Smooth muscle cell (in vitro differentiated cells): ENCODE measurements around the gene SCN2A. TPM values are rescaled to one million over a fixed set of nuclear protein-coding genes. Genes with fewer than 3 reads are reported as not detected.

Experiments used
- DNase-seq: peaks from one replicate; lab custom pipeline; 2025; ENCODE audit not compliant: unreplicated experiment; lab: John Stamatoyannopoulos, UW
- H2AFZ ChIP-seq: fragments of 200-600 bp; sonication (generic); 2 replicates; pipeline ENCODE4 v1.6.0; 2016; ENCODE audit warnings: antibody characterized with exemption, low read depth, mild to moderate bottlenecking
- H3F3A ChIP-seq: fragments of 200-600 bp; sonication (generic); 2 replicates; pipeline ENCODE4 v1.6.0; 2017; ENCODE audit warnings: antibody characterized with exemption, low read depth
- H3K27ac ChIP-seq: fragments of 200-600 bp; sonication (generic); 2 replicates; pipeline ENCODE4 v1.5.1; 2016; ENCODE audit warnings: low read depth, mild to moderate bottlenecking
- H3K27me3 ChIP-seq: fragments of 200-600 bp; sonication (generic); 2 replicates; pipeline ENCODE4 v1.6.1; 2016; ENCODE audit warnings: low read depth, mild to moderate bottlenecking
- H3K36me3 ChIP-seq: fragments of 200-600 bp; sonication (generic); 2 replicates; pipeline ENCODE4 v1.5.1; 2016; ENCODE audit warnings: low read depth
- H3K4me1 ChIP-seq: fragments of 200-600 bp; sonication (generic); 2 replicates; pipeline ENCODE4 v1.5.1; 2016; ENCODE audit warnings: low read depth
- H3K4me2 ChIP-seq: fragments of 200-600 bp; sonication (generic); 2 replicates; pipeline ENCODE4 v1.6.0; 2016; ENCODE audit warnings: mild to moderate bottlenecking
- H3K4me3 ChIP-seq: fragments of 200-600 bp; sonication (generic); 2 replicates; pipeline ENCODE4 v1.5.1; 2016; ENCODE audit warnings: mild to moderate bottlenecking
- H3K79me2 ChIP-seq: fragments of 200-600 bp; sonication (generic); 2 replicates; pipeline ENCODE4 v1.6.0; 2016; ENCODE audit warnings: low read depth, mild to moderate bottlenecking
- H3K9ac ChIP-seq: fragments of 200-600 bp; sonication (generic); 2 replicates; pipeline ENCODE4 v1.6.0; 2016; ENCODE audit warnings: low read depth
- H3K9me3 ChIP-seq: fragments of 200-600 bp; sonication (generic); replicated peaks from 2 replicates; pipeline ENCODE4 v1.5.1; 2016; ENCODE audit warnings: low read depth
- H4K20me1 ChIP-seq: fragments of 200-600 bp; sonication (generic); 2 replicates; pipeline ENCODE4 v1.6.0; 2016; ENCODE audit warnings: low read depth
- CTCF ChIP-seq: fragments of 200-600 bp; sonication (generic); IDR thresholded peaks from 2 replicates; pipeline ENCODE4 v1.5.1; 2017; ENCODE audit warnings: borderline replicate concordance, mild to moderate bottlenecking, antibody characterized with exemption; ENCODE audit not compliant: insufficient read depth, poor library complexity, severe bottlenecking
- WGBS: methylation state at CpG from one replicate; pipeline ENCODE4 v1.1.7; 2016; ENCODE audit warnings: low lambda C conversion rate; 5-methylcytosine and 5-hydroxymethylcytosine counted together
- polyA plus RNA-seq: library from polyadenylated mRNA; unstranded; fragments of >200 nt; fragmentation: Nextera tagmentation; extraction: Ambion mirVana; gene quantifications from 2 replicates; pipeline ENCODE4 v1.2.1, GENCODE V29; 2016
- total RNA-seq: library from RNA; depleted of rRNA; stranded (reverse); fragments of >200 nt; gene quantifications from 2 replicates; pipeline ENCODE4 v1.2.3, GENCODE V29; 2014

Gene SCN2A
- total and polyA plus RNA-seq, 2 experiments from 2014 or later = 0.17 to 0.27 TPM

GRCh38 chr2:165295643-165296042, 56.4 kb downstream of the SCN2A start:
- H3K27ac ChIP-seq = no peak overlapping the region
- H4K20me1 ChIP-seq = no peaks in the 10 kb centered on the region
- H3K79me2 ChIP-seq = no peaks in the 10 kb centered on the region
- H2AFZ ChIP-seq = no peak overlapping the region
- no peak for TF ChIP-seq CTCF
- DNase-seq = no peak
- 92% methylated on average over 4 of the region's 4 CpGs for WGBS
- H3K4me3 ChIP-seq = no peak overlapping the region
- H3K4me1 ChIP-seq = no peaks in the 10 kb centered on the region
- H3K9me3 ChIP-seq = no peaks in the 10 kb centered on the region
- H3F3A ChIP-seq = no peaks in the 10 kb centered on the region
- no peaks in the 10 kb centered on the region for H3K36me3 ChIP-seq
- no peaks in the 10 kb centered on the region for H3K27me3 ChIP-seq
- no peak overlapping the region for H3K9ac ChIP-seq
- H3K4me2 ChIP-seq = no peak overlapping the region

- no peaks in the 10 kb centered on the region for H3K9me3 ChIP-seq
- H3K4me1 ChIP-seq = no peaks in the 10 kb centered on the region
- H3K9ac ChIP-seq = no peak overlapping the region
- H3K36me3 ChIP-seq = no peaks in the 10 kb centered on the region
- H3K27me3 ChIP-seq = no peaks in the 10 kb centered on the region
- H3F3A ChIP-seq = no peaks in the 10 kb centered on the region
- WGBS = 14% methylated on average over 3 of the region's 3 CpGs
- H4K20me1 ChIP-seq = no peaks in the 10 kb centered on the region
- no peak overlapping the region for H3K4me3 ChIP-seq
- DNase-seq = no peak
- H3K79me2 ChIP-seq = no peaks in the 10 kb centered on the region
- H3K4me2 ChIP-seq = no peak overlapping the region
- no peak overlapping the region for H2AFZ ChIP-seq
- H3K27ac ChIP-seq = no peak overlapping the region
- no peak for TF ChIP-seq CTCF
Observed at GRCh38 chr2:165305391-165306096, 66.3 kb downstream of the SCN2A start.

- Histone ChIP-seq H3K27me3 (no peaks in the 10 kb centered on the region), H3K4me3 (no peak overlapping the region), H3K27ac (no peak overlapping the region), H4K20me1 (no peaks in the 10 kb centered on the region), H3K4me2 (no peak overlapping the region), H3K79me2 (no peaks in the 10 kb centered on the region), H3K4me1 (no peaks in the 10 kb centered on the region), H2AFZ (no peak overlapping the region), H3F3A (no peaks in the 10 kb centered on the region), H3K36me3 (no peaks in the 10 kb centered on the region), H3K9ac (no peak overlapping the region), H3K9me3 (no peaks in the 10 kb centered on the region)
- no peak for DNase-seq
- WGBS = 93% methylated on average over 1 of the region's 1 CpG
- no peak for TF ChIP-seq CTCF
Observed at GRCh38 chr2:165307317-165307716, 68.1 kb downstream of the SCN2A start.

GRCh38 chr2:165311949-165312348, 72.7 kb downstream of the SCN2A start:
- DNase-seq = no peak
- H3F3A ChIP-seq = no peaks in the 10 kb centered on the region
- H3K27me3 ChIP-seq = no peaks in the 10 kb centered on the region
- no peaks in the 10 kb centered on the region for H3K4me1 ChIP-seq
- H2AFZ ChIP-seq = no peak overlapping the region
- TF ChIP-seq CTCF = no peak
- H3K79me2 ChIP-seq = no peaks in the 10 kb centered on the region
- H4K20me1 ChIP-seq = no peaks in the 10 kb centered on the region
- H3K9me3 ChIP-seq = no peaks in the 10 kb centered on the region
- no peak overlapping the region for H3K27ac ChIP-seq
- no peak overlapping the region for H3K9ac ChIP-seq
- no peaks in the 10 kb centered on the region for H3K36me3 ChIP-seq
- 86% methylated on average over 1 of the region's 1 CpG for WGBS
- H3K4me2 ChIP-seq = no peak overlapping the region
- H3K4me3 ChIP-seq = no peak overlapping the region
